IMR-90 (cell line): ENCODE measurements around the gene FBXO15. TPM values are rescaled to one million over a fixed set of nuclear protein-coding genes. Genes with fewer than 3 reads are reported as not detected.
A peak's percentile ranks its signal among the peaks of the same experiment; 100 is the strongest.

Source experiments
- ATAC-seq: fragments of 200-7000 bp; cut with Tn5 transposase; 2 replicates; pipeline ENCODE4 v1.9.1; 2020; ENCODE audit warnings: low read depth, mild to moderate bottlenecking, moderate library complexity
- BruUV-seq: library from RNA; stranded (reverse); fragments of 400-500 nt; replicated peaks from 2 replicates; lab custom pipeline; 2021; lab: Mats Ljungman, UMichigan
- CTCF ChIA-PET: fragments of 300-600 bp; formaldehyde crosslinking; extraction: SDS; loops from one replicate; lab custom pipeline; 2021; ENCODE audit warnings: antibody characterized with exemption; lab: Yijun Ruan, JAX
- POLR2A ChIA-PET: fragments of 300-600 bp; sonication (Branson Sonifier 250); formaldehyde crosslinking; loops from one replicate; lab custom pipeline; 2022; ENCODE audit warnings: antibody characterized with exemption; ENCODE audit not compliant: unreplicated experiment; lab: Charles Lee
- DNase-seq: peaks from one replicate; pipeline ENCODE4 v3.0.0; 2013
- H2AFZ ChIP-seq: replicated peaks from 2 replicates; pipeline ENCODE3; 2013; ENCODE audit warnings: low read length, mild to moderate bottlenecking; ENCODE audit not compliant: poor library complexity
- H2AK5ac ChIP-seq: 2 replicates; pipeline ENCODE4 v1.6.1; 2013; ENCODE audit warnings: low read depth, low read length, inconsistent platforms
- H2AK9ac ChIP-seq: replicated peaks from 2 replicates; pipeline ENCODE3; 2013; ENCODE audit warnings: mild to moderate bottlenecking, low read depth, low read length, moderate library complexity; ENCODE audit not compliant: poor library complexity
- H2BK120ac ChIP-seq: 2 replicates; pipeline ENCODE4 v1.6.1; 2013; ENCODE audit warnings: low read depth, low read length, inconsistent platforms
- H2BK15ac ChIP-seq: 3 replicates; pipeline ENCODE4 v1.6.1; 2013; ENCODE audit warnings: low read depth, low read length, inconsistent platforms
- H2BK20ac ChIP-seq: 2 replicates; pipeline ENCODE4 v1.6.1; 2013; ENCODE audit warnings: low read depth, mild to moderate bottlenecking, inconsistent platforms, low read length, moderate library complexity
- H2BK5ac ChIP-seq: 2 replicates; pipeline ENCODE4 v1.6.1; 2013; ENCODE audit warnings: mild to moderate bottlenecking, low read depth, low read length, inconsistent platforms; ENCODE audit not compliant: poor library complexity, severe bottlenecking
- H3K14ac ChIP-seq: replicated peaks from 2 replicates; pipeline ENCODE4 v1.6.1; 2013; ENCODE audit warnings: low read depth, low read length, inconsistent platforms
- H3K18ac ChIP-seq: 2 replicates; pipeline ENCODE4 v1.6.1; 2013; ENCODE audit warnings: low read depth, low read length, control low read depth
- H3K23ac ChIP-seq: 2 replicates; pipeline ENCODE4 v1.6.1; 2013; ENCODE audit warnings: low read depth, low read length, inconsistent platforms
- H3K27ac ChIP-seq: 2 replicates; pipeline ENCODE4 v1.5.1; 2013; ENCODE audit warnings: mild to moderate bottlenecking, control low read depth, low read length; ENCODE audit not compliant: insufficient read depth
- H3K27me3 ChIP-seq: 2 replicates; pipeline ENCODE4 v1.6.1; 2013; ENCODE audit warnings: low read length; ENCODE audit not compliant: control insufficient read depth, insufficient read depth
- H3K36me3 ChIP-seq: 2 replicates; pipeline ENCODE4 v1.6.1; 2013; ENCODE audit warnings: low read length, mixed read lengths; ENCODE audit not compliant: control insufficient read depth, insufficient read depth
- H3K4ac ChIP-seq: 2 replicates; pipeline ENCODE4 v1.6.1; 2013; ENCODE audit warnings: low read depth, low read length, inconsistent platforms
- H3K4me1 ChIP-seq: 2 replicates; pipeline ENCODE4 v1.6.1; 2013; ENCODE audit warnings: low read length, mixed read lengths; ENCODE audit not compliant: control insufficient read depth, insufficient read depth
- H3K4me2 ChIP-seq: 2 replicates; pipeline ENCODE4 v1.6.1; 2013; ENCODE audit warnings: low read depth, mild to moderate bottlenecking, control low read depth, low read length, moderate library complexity
- H3K4me3 ChIP-seq: 2 replicates; pipeline ENCODE4 v1.5.1; 2013; ENCODE audit warnings: low read depth, mild to moderate bottlenecking, control low read depth, low read length, moderate library complexity; ENCODE audit not compliant: insufficient read depth
- H3K56ac ChIP-seq: 2 replicates; pipeline ENCODE4 v1.6.1; 2013; ENCODE audit warnings: low read length, inconsistent platforms; ENCODE audit not compliant: insufficient read depth; ENCODE audit errors: extremely low read depth
- H3K79me1 ChIP-seq, 2 experiments: 2 replicates each; pipeline ENCODE4 v1.6.1; 2013; ENCODE audit warnings: low read length in 2 of 2, inconsistent platforms in 1 of 2, low read depth in 1 of 2
- H3K9ac ChIP-seq: 2 replicates; pipeline ENCODE4 v1.6.1; 2013; ENCODE audit warnings: low read depth, low read length, control low read depth
- H3K9me1 ChIP-seq: 2 replicates; pipeline ENCODE4 v1.6.1; 2013; ENCODE audit warnings: low read length, inconsistent platforms; ENCODE audit not compliant: insufficient read depth
- H3K9me3 ChIP-seq: 2 replicates; pipeline ENCODE4 v1.6.1; 2013; ENCODE audit warnings: low read length; ENCODE audit not compliant: control insufficient read depth, insufficient read depth
- H4K20me1 ChIP-seq: 2 replicates; pipeline ENCODE4 v1.6.1; 2013; ENCODE audit warnings: low read length, inconsistent platforms; ENCODE audit not compliant: insufficient read depth
- H4K5ac ChIP-seq: 2 replicates; pipeline ENCODE4 v1.6.1; 2013; ENCODE audit warnings: mild to moderate bottlenecking, low read depth, low read length, control low read depth
- H4K8ac ChIP-seq, 2 experiments: 2 replicates each; pipeline ENCODE4 v1.6.1; 2013; ENCODE audit warnings: low read depth in 2 of 2, low read length in 2 of 2, control low read depth in 1 of 2, inconsistent platforms in 1 of 2
- H4K91ac ChIP-seq: 2 replicates; pipeline ENCODE4 v1.6.1; 2013; ENCODE audit warnings: low read depth, low read length, inconsistent platforms; ENCODE audit not compliant: insufficient read depth
- CEBPB ChIP-seq: IDR thresholded peaks from 2 replicates; pipeline ENCODE4 v1.6.1; 2012; ENCODE audit warnings: low read depth, low read length, improper control_type of control experiment
- MAZ ChIP-seq: IDR thresholded peaks from 2 replicates; pipeline ENCODE4 v1.6.1; 2012; ENCODE audit warnings: low read depth, mild to moderate bottlenecking, low read length, improper control_type of control experiment, moderate library complexity, borderline replicate concordance
- MXI1 ChIP-seq: IDR thresholded peaks from 2 replicates; pipeline ENCODE4 v1.6.1; 2012; ENCODE audit warnings: low read depth, mild to moderate bottlenecking, low read length, moderate library complexity, borderline replicate concordance
- RAD21 ChIP-seq: IDR thresholded peaks from 2 replicates; pipeline ENCODE4 v1.6.1; 2012; ENCODE audit warnings: low read length, improper control_type of control experiment
- WGBS, 2 experiments: methylation state at CpG; one replicate each; pipeline versions ENCODE4 v1.1.5 to v1.1.7; 2013; ENCODE audit warnings: missing lambda C conversion rate in 2 of 2; ENCODE audit not compliant: insufficient read length in 1 of 2; ENCODE audit errors: extremely low coverage in 2 of 2; 5-methylcytosine and 5-hydroxymethylcytosine counted together
- dilution Hi-C: fragments of 300-500 bp; cut with HindIII; formaldehyde crosslinking; loops from one replicate; pipeline ENCODE4 v1.14.3; 2018; ENCODE audit warnings: low sequenced_read_pairs; ENCODE audit not compliant: unreplicated experiment
- in situ Hi-C: fragments of 300-500 bp; cut with MboI; formaldehyde crosslinking; loops from 3 replicates; pipeline ENCODE4 v1.14.3; 2019; ENCODE audit warnings: low sequenced_read_pairs, inconsistent platforms, mixed read lengths
- intact Hi-C: fragments of 100-400 bp; cut with micrococcal nuclease; formaldehyde crosslinking; loops from 2 replicates; pipeline ENCODE4 v1.10.0; 2022
- polyA plus RNA-seq, 3 experiments: library from polyadenylated mRNA; depleted of rRNA; stranded (reverse); fragments of >200 nt; gene quantifications; 2 replicates each; pipeline ENCODE4 v1.2.3, GENCODE V29; 2012; ENCODE audit warnings: low replicate concordance in 1 of 3
- total RNA-seq: library from RNA; depleted of rRNA; stranded (reverse); fragments of >200 nt; gene quantifications from 2 replicates; pipeline ENCODE4 v1.2.3, GENCODE V29; 2012
- TF ChIP-seq, protein P1 (sequence below): conservative IDR thresholded peaks from 2 replicates; pipeline ENCODE4 v1.5.1; 2012; ENCODE audit warnings: mild to moderate bottlenecking, low read depth, low read length, improper control_type of control experiment

The FBXO15 gene
- total and polyA plus RNA-seq, 2 of the 4 experiments (the other 2 are of a cell fraction): 0.90 to 2.0 TPM

- no CpG with 5 or more reads among the region's 2 CpGs for WGBS, 2 experiments
- no peak overlapping the region for H3K4me3 ChIP-seq
- peak overlapping the region; percentile 74 for H2BK120ac ChIP-seq
- TF ChIP-seq MAZ (no peak), CEBPB (no peak), MXI1 (no peak), RAD21 (no peak)
- TF ChIP-seq, protein P1, sequence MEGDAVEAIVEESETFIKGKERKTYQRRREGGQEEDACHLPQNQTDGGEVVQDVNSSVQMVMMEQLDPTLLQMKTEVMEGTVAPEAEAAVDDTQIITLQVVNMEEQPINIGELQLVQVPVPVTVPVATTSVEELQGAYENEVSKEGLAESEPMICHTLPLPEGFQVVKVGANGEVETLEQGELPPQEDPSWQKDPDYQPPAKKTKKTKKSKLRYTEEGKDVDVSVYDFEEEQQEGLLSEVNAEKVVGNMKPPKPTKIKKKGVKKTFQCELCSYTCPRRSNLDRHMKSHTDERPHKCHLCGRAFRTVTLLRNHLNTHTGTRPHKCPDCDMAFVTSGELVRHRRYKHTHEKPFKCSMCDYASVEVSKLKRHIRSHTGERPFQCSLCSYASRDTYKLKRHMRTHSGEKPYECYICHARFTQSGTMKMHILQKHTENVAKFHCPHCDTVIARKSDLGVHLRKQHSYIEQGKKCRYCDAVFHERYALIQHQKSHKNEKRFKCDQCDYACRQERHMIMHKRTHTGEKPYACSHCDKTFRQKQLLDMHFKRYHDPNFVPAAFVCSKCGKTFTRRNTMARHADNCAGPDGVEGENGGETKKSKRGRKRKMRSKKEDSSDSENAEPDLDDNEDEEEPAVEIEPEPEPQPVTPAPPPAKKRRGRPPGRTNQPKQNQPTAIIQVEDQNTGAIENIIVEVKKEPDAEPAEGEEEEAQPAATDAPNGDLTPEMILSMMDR: no peak
- no peaks in the 10 kb centered on the region for H3K36me3 ChIP-seq
- DNase-seq (peak; percentile 38), ATAC-seq (no peak)
- in situ Hi-C loops (no loop called here), intact Hi-C loops (loop anchor here (10.0 kb wide), 1 partner anchor 457 kb away; no protein-coding TSS in a partner anchor), dilution Hi-C loops (no loop called here)
- ChIA-PET CTCF (interaction anchor here (0.9 kb wide), 1 partner anchor 31 kb away, joined by 3 read pairs; no protein-coding TSS in a partner anchor), POLR2A (no interaction called here)
- no peak overlapping the region for H2AFZ ChIP-seq
- no peaks in the 10 kb centered on the region for H3K27me3 ChIP-seq
- peaks cover 25% of the 10 kb centered on the region for H3K4me1 ChIP-seq
- 0 out of 2 replicates have a peak overlapping the region, but pooled peaks have one; percentile 0 for H4K91ac ChIP-seq
- peak overlapping the region in 1 of 2 experiments; percentile 68; a peak in 2 of 4 replicates for H4K8ac ChIP-seq
- H4K5ac ChIP-seq: peak overlapping the region; percentile 2; the same call in 1 of the 2 replicates
- H3K9me1 ChIP-seq: peaks cover 7% of the 10 kb centered on the region; the same call in 1 of the 2 replicates
- no peak overlapping the region for H3K4me2 ChIP-seq
- no peak overlapping the region; the same call in 2 of the 3 replicates for H2BK15ac ChIP-seq
- H2AK9ac ChIP-seq: no peak overlapping the region
- no TSS peak for BruUV-seq
- peak overlapping the region; percentile 34 for H2BK5ac ChIP-seq
- peaks cover 0 to 2% of the 10 kb centered on the region in 2 experiments; a peak in 1 of 4 replicates for H3K79me1 ChIP-seq
- peak overlapping the region; percentile 61; the same call in 1 of the 2 replicates for H3K18ac ChIP-seq
- H3K9ac ChIP-seq: no peak overlapping the region
- H3K23ac ChIP-seq: peak overlapping the region; percentile 78; the same call in 1 of the 2 replicates
- H2BK20ac ChIP-seq: peak overlapping the region; percentile 82; the same call in 1 of the 2 replicates
- H3K27ac ChIP-seq: no peak overlapping the region
- H3K56ac ChIP-seq: no peak overlapping the region
- H3K14ac ChIP-seq: peak overlapping the region; percentile 23; the same call in 1 of the 2 replicates
- H4K20me1 ChIP-seq: no peaks in the 10 kb centered on the region
- peak overlapping the region; percentile 83; the same call in 1 of the 2 replicates for H3K4ac ChIP-seq
- H3K9me3 ChIP-seq: no peaks in the 10 kb centered on the region
- peak overlapping the region; percentile 1; the same call in 1 of the 2 replicates for H2AK5ac ChIP-seq
Observed at GRCh38 chr18:74142252-74142651, 5.4 kb downstream of the FBXO15 start.
